ENCODE measurements around the gene SYAP1.
"Not testable (repeated sequence)": the region's sequence is repeated elsewhere in the genome, so short reads cannot be mapped to it uniquely, and the experiment has no call there.

The SYAP1 gene

GRCh38 chrX:16737024-16737423, 17.6 kb downstream of the SYAP1 start:
- H3K27ac Mint-ChIP-seq, result no peak overlapping the region

GRCh38 chrX:16739574-16739973, 20.2 kb downstream of the SYAP1 start:
- no peaks in the 10 kb centered on the region for H3K4me1 Mint-ChIP-seq (ENCODE audit: low read depth in 2 of 2)
- DNase-seq (no peak), ATAC-seq (replicated peaks) (no peak)
- no peak overlapping the region for H3K27ac Mint-ChIP-seq
- H3K4me3 Mint-ChIP-seq, result no peak overlapping the region
- no peaks in the 10 kb centered on the region for H3K9me3 Mint-ChIP-seq
- H3K36me3 Mint-ChIP-seq (ENCODE audit: insufficient read depth), result peaks cover 68% of the 10 kb centered on the region
- H3K27me3 Mint-ChIP-seq, result no peaks in the 10 kb centered on the region

More at GRCh38 chrX:16737024-16737423, 17.6 kb downstream of the SYAP1 start:
- DNase-seq (no peak), ATAC-seq (replicated peaks) (no peak)
- Mint-ChIP-seq H3K9me3 (no peaks in the 10 kb centered on the region), H3K36me3 (ENCODE audit: insufficient read depth) (peaks cover 45% of the 10 kb centered on the region), H3K4me1 (ENCODE audit: low read depth in 2 of 2) (no peaks in the 10 kb centered on the region), H3K27me3 (no peaks in the 10 kb centered on the region), H3K4me3 (no peak overlapping the region)

DNA sequence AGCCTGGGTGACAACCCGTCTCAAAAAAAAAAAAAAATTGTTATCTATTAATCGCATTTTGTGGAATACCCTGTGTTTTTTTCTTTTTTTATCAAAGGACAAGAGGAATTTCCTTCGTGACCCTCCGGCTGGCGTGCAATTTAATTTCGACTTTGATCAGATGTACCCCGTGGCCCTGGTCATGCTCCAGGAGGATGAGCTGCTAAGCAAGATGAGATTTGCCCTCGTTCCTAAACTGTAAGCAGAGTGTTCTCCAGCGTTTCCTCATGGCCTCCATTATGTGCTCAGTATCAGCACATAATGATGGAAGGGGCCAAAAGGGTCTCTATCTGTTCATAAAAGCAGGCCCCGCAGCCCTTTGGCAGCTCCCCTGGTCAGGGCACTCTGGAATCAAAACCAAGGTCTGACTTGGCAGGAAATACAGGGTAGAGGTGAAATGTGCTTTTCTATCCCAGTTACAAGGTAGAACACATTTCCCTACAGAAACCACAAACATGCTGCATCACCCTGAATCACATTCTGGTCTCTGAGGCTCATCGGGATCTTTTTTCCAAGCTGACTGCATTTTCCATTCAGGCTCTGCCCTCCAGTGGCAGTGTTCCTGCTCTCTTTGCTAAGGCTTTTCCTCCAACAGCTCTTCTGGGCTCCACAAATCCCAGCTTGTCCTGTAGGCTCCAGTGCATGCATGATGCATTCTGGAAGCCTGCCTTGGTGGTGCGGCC, 24.4 kb downstream of the SYAP1 start:
- Mint-ChIP-seq H3K9me3 (no peaks in the 10 kb centered on the region), H3K27me3 (no peaks in the 10 kb centered on the region), H3K36me3 (ENCODE audit: insufficient read depth) (peaks cover 84% of the 10 kb centered on the region), H3K4me3 (no peak overlapping the region), H3K27ac (peak overlapping the region in 1 of 2 donors; percentile 30), H3K4me1 (ENCODE audit: low read depth in 2 of 2) (no peaks in the 10 kb centered on the region)
- DNase-seq, result no peak
- ATAC-seq (replicated peaks), result no peak

DNA sequence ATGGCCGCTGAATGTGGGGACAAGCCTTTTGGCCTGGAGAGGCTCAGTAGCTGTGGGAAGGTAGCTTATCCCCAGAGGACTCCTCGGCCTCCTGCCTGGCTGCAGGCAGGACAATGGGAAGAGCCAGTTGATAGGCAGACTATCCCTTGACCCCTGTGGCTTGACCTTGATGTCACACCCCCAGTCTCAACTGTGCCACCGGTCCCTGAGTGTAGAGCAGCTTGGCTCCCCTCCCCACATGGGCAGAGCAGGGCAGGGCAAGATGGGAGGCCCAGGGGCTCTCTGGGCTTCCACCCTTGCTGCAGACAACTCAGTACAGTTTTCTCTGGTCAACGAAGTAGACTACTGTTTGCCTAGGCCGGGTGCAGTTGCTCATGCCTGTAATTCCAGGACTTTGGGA, 25.7 kb downstream of the SYAP1 start:
- Mint-ChIP-seq H3K27ac (no peak overlapping the region), H3K9me3 (no peaks in the 10 kb centered on the region), H3K4me1 (ENCODE audit: low read depth in 2 of 2) (no peaks in the 10 kb centered on the region), H3K4me3 (no peak overlapping the region), H3K36me3 (ENCODE audit: insufficient read depth) (peaks cover 85% of the 10 kb centered on the region), H3K27me3 (no peaks in the 10 kb centered on the region)
- no peak for ATAC-seq (replicated peaks)
- DNase-seq, result no peak

DNA sequence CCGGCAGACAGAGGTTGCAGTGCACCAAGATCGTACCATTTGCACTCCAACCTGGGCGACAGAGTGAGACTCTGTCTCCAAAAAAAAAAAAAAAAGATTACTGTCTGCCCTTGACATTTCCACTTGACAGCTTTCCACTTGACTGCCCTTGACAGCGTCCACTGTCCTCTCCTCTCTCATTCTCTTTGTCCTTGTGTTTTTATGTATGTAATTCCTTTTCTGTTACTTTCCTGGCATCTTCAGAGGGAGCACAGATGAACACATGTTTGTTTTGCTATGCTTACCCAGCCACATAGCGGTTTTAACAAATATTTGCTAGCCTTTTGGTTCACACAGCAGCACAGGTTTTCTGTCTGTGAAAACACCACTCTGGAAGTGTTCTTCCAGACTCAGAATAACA, 26.2 kb downstream of the SYAP1 start:
- Mint-ChIP-seq H3K36me3 (ENCODE audit: insufficient read depth) (peaks cover 85% of the 10 kb centered on the region), H3K4me3 (no peak overlapping the region), H3K27ac (no peak overlapping the region), H3K27me3 (no peaks in the 10 kb centered on the region), H3K9me3 (no peaks in the 10 kb centered on the region), H3K4me1 (ENCODE audit: low read depth in 2 of 2) (no peaks in the 10 kb centered on the region)
- ATAC-seq (replicated peaks) (no peak), DNase-seq (no peak)

DNA sequence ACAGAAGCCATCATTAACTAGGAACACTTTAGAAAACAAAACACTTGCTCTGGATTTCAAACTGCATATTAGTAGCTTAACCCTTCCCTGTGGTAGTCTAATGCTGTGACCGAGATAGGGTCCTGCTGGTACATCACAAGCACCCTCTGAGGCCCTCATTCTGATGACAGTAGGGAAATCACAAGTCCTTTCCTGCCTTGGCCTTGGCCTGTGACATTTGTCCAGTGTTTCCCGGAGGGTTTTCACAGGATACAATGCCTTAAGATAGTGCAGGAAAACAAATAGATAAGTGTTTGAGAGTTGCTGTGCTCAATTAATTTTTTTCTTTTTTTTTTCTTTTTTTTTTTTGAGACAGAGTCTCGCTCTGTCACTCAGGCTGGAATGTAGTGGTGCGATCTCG, 29.0 kb downstream of the SYAP1 start:
- H3K27ac Mint-ChIP-seq, result peak overlapping the region in 1 of 2 donors; percentile 20
- no peaks in the 10 kb centered on the region for H3K27me3 Mint-ChIP-seq
- no peaks in the 10 kb centered on the region for H3K4me1 Mint-ChIP-seq (ENCODE audit: low read depth in 2 of 2)
- DNase-seq, result no peak
- H3K9me3 Mint-ChIP-seq, result no peaks in the 10 kb centered on the region
- no peak for ATAC-seq (replicated peaks)
- peaks cover 69% of the 10 kb centered on the region for H3K36me3 Mint-ChIP-seq (ENCODE audit: insufficient read depth)
- no peak overlapping the region for H3K4me3 Mint-ChIP-seq

DNA sequence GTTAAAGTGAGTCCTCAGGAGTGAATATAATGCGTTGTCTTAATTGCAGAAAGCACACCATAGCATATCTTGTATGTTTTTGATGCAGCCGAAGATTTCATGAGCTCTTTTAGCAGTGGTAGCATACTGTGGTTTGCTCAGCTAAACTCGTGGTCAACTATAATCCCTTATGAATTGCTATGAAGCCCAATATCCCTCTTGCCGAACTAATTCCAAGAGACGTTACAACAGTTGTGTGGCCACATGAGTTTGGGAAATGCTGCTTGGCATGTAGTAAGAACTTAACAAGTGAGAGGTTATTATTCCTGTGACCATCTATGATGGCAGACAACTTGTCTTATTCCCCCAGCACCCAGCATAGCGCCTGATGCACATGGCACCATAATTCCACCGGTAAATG, 30.7 kb downstream of the SYAP1 start:
- no peak overlapping the region for H3K27ac Mint-ChIP-seq
- H3K27me3 Mint-ChIP-seq, result no peaks in the 10 kb centered on the region
- no peaks in the 10 kb centered on the region for H3K9me3 Mint-ChIP-seq
- ATAC-seq (replicated peaks), result no peak
- DNase-seq, result no peak
- H3K36me3 Mint-ChIP-seq (ENCODE audit: insufficient read depth), result peaks cover 69% of the 10 kb centered on the region
- H3K4me1 Mint-ChIP-seq (ENCODE audit: low read depth in 2 of 2), result peaks cover 0 to 3% of the 10 kb centered on the region in 2 donors
- H3K4me3 Mint-ChIP-seq, result no peak overlapping the region

DNA sequence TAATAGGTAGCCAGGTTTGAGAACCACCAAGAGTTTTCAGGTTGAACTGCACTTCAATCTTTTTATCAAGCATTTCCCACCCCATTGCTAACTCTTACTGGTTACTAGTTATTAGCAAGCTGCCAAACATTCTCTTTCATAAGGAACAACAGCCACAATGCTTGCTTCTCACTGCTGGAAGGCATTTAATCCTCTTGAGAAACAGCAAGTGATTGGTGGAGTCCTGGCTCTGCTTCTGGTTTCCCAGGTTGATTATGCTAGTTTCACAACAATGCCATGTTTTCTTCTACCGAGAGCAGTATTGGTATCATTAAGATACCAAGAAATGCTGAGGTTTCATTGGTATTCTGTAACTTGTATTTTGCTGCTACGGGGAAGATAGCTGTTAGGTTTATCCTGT, 34.6 kb downstream of the SYAP1 start:
- H3K4me1 Mint-ChIP-seq (ENCODE audit: low read depth in 2 of 2), result peaks cover 0 to 3% of the 10 kb centered on the region in 2 donors
- H3K27me3 Mint-ChIP-seq, result no peaks in the 10 kb centered on the region
- no peak for DNase-seq
- H3K27ac Mint-ChIP-seq, result no peak overlapping the region
- H3K36me3 Mint-ChIP-seq (ENCODE audit: insufficient read depth), result peaks cover 64% of the 10 kb centered on the region
- H3K4me3 Mint-ChIP-seq, result no peak overlapping the region
- H3K9me3 Mint-ChIP-seq, result no peaks in the 10 kb centered on the region
- no peak for ATAC-seq (replicated peaks)

GRCh38 chrX:16756724-16757123, 37.3 kb downstream of the SYAP1 start:
- peaks cover 66% of the 10 kb centered on the region for H3K36me3 Mint-ChIP-seq (ENCODE audit: insufficient read depth)
- H3K9me3 Mint-ChIP-seq, result no peaks in the 10 kb centered on the region

DNA sequence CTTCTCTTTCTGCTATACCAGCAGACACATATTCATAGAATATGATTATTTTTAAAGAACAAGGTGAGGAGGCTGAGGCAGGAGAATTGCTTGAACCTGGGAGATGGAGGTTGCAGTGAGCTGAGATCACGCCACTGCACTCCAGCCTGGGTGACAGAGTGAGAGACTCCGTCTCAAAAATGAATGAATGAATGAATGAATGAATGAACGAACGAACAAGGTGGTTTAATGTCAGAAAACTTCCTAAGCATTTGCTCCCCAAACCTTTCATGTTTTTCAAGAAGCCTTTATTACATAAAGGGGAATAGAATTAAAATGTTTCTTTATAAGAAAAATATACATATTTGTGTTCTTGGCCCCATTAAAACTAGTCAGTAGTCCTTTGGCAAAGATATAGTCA, 42.1 kb downstream of the SYAP1 start:
- H3K27me3 Mint-ChIP-seq; H3K27ac Mint-ChIP-seq; ATAC-seq (replicated peaks); H3K9me3 Mint-ChIP-seq; H3K4me1 Mint-ChIP-seq (ENCODE audit: low read depth in 2 of 2); DNase-seq; H3K4me3 Mint-ChIP-seq: not testable (repeated sequence)
- H3K36me3 Mint-ChIP-seq (ENCODE audit: insufficient read depth), result peaks cover 45% of the 10 kb centered on the region

More at GRCh38 chrX:16756724-16757123, 37.3 kb downstream of the SYAP1 start:
- ATAC-seq (replicated peaks), result no peak
- H3K4me3 Mint-ChIP-seq, result no peak overlapping the region
- no peaks in the 10 kb centered on the region for H3K27me3 Mint-ChIP-seq
- no peak overlapping the region for H3K27ac Mint-ChIP-seq
- no peak for DNase-seq
- H3K4me1 Mint-ChIP-seq (ENCODE audit: low read depth in 2 of 2), result peaks cover 0 to 3% of the 10 kb centered on the region in 2 donors

- no peak for DNase-seq
- peaks cover 34% of the 10 kb centered on the region for H3K36me3 Mint-ChIP-seq (ENCODE audit: insufficient read depth)
- H3K27ac Mint-ChIP-seq, result no peak overlapping the region
- ATAC-seq (replicated peaks), result no peak
- H3K9me3 Mint-ChIP-seq, result no peaks in the 10 kb centered on the region
- no peaks in the 10 kb centered on the region for H3K4me1 Mint-ChIP-seq (ENCODE audit: low read depth in 2 of 2)
- no peak overlapping the region for H3K4me3 Mint-ChIP-seq
- no peaks in the 10 kb centered on the region for H3K27me3 Mint-ChIP-seq
Measured at GRCh38 chrX:16762579-16762978, 43.2 kb downstream of the SYAP1 start.

DNA sequence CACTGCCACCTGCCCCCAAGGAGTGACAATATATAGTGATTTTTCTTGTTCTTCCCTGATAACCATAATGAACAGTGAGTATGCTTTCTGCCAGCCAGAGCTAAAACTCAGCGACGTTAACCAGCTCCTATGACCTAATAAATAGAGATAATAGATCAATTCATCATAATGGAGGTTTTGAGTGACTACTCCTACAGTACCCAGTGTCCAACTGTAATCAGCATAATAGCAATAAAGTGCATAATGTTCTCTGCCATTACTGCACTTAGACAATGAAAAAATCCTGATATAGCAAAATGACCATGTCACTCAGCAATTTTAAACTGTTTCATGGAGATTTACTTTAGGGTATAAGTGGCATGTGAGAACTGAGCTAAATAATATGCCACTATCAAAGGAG, 46.2 kb downstream of the SYAP1 start:
- DNase-seq (no peak), ATAC-seq (replicated peaks) (no peak)
- H3K4me3 Mint-ChIP-seq, result no peak overlapping the region
- H3K27ac Mint-ChIP-seq, result no peak overlapping the region
- H3K27me3 Mint-ChIP-seq, result no peaks in the 10 kb centered on the region
- no peaks in the 10 kb centered on the region for H3K4me1 Mint-ChIP-seq (ENCODE audit: low read depth in 2 of 2)
- no peaks in the 10 kb centered on the region for H3K9me3 Mint-ChIP-seq
- peaks cover 13% of the 10 kb centered on the region for H3K36me3 Mint-ChIP-seq (ENCODE audit: insufficient read depth)

GRCh38 chrX:16770970-16771482, 51.6 kb downstream of the SYAP1 start:
- no peak overlapping the region for H3K27ac Mint-ChIP-seq
- H3K4me1 Mint-ChIP-seq (ENCODE audit: low read depth in 2 of 2), result no peaks in the 10 kb centered on the region
- ATAC-seq (replicated peaks) (no peak), DNase-seq (no peak)
- no peak overlapping the region for H3K4me3 Mint-ChIP-seq
- no peaks in the 10 kb centered on the region for H3K9me3 Mint-ChIP-seq
- no peaks in the 10 kb centered on the region for H3K27me3 Mint-ChIP-seq
- H3K36me3 Mint-ChIP-seq (ENCODE audit: insufficient read depth), result no peaks in the 10 kb centered on the region

DNA sequence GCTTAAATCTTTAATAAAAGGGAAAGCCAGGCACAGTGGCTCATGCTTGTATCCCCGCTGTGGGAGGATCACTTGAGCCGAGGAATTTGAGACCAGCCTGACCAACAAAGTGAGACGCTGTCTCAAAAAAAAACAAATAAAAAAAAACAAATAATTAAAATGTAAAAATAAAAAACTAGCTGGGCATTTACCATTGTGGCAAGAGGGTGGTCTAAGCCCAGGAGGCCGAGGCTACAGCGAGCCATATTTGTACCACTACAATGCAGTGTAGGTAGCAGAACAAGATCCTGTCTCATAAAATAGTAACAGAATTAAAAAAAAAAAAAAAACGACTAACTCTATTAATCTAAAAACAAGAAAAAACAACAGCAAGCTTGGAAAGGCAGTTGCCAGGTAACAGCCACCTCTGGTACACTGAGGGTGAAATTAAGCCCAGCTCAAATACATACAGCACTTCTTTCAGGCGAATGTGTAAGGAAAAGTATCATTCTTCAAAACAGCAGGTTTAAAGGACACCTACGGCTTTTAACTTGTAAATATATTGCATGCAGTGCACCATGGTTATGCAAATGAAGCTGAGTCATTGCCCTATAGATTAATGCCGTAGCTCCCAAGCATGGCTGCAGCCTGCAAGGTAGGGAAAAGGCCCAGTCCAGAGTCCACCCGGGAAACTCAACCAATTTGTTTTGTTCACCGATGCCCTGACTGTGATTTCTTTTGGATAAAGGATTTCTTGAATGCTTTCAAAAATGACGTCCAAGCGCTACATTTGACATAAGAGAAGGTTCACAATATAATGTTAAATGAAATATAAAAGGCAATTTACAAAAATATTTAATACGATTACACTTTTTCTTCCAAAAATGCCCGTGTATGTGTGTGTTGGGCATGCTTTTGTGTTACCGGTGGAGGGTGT, 52.3 kb downstream of the SYAP1 start:
- Mint-ChIP-seq H3K9me3 (no peaks in the 10 kb centered on the region), H3K36me3 (ENCODE audit: insufficient read depth) (no peaks in the 10 kb centered on the region), H3K4me3 (no peak overlapping the region), H3K4me1 (ENCODE audit: low read depth in 2 of 2) (no peaks in the 10 kb centered on the region), H3K27ac (no peak overlapping the region), H3K27me3 (no peaks in the 10 kb centered on the region)
- DNase-seq, result no peak
- ATAC-seq (replicated peaks), result no peak
